Small intestine (tissue), 7 donors: ENCODE measurements around the gene AIG1. TPM values are rescaled to one million over a fixed set of nuclear protein-coding genes. Genes with fewer than 3 reads are reported as not detected.

Experiments
- DNase-seq, 2 donors: peaks; one replicate each; pipeline versions ENCODE4 v3.0.0 to v3.0.0-alpha.2; 2013
- FAIRE-seq: peaks from 2 replicates; lab custom pipeline; 2012; peaks lifted over from hg19 to GRCh38; lab: Jason Lieb, UNC
- H3K27ac ChIP-seq, 3 donors: one replicate each; pipeline ENCODE4 v1.5.1; 2013; ENCODE audit warnings: low read length in 2 of 3, mild to moderate bottlenecking in 2 of 3, control low read depth in 1 of 3, inconsistent platforms in 1 of 3, low read depth in 1 of 3, moderate library complexity in 1 of 3
- H3K27me3 ChIP-seq, 3 donors: one replicate each; pipeline ENCODE4 v1.6.1; 2013; ENCODE audit warnings: low read length in 3 of 3, inconsistent platforms in 1 of 3; ENCODE audit not compliant: control insufficient read depth in 3 of 3, insufficient read depth in 3 of 3
- H3K36me3 ChIP-seq, 3 donors: one replicate each; pipeline ENCODE4 v1.6.1; 2013; ENCODE audit warnings: low read length in 3 of 3, inconsistent platforms in 1 of 3, low read depth in 1 of 3, mild to moderate bottlenecking in 1 of 3, moderate library complexity in 1 of 3; ENCODE audit not compliant: control insufficient read depth in 3 of 3, insufficient read depth in 2 of 3
- H3K4me1 ChIP-seq, 3 donors: one replicate each; pipeline ENCODE4 v1.6.1; 2013; ENCODE audit warnings: low read length in 2 of 3, inconsistent platforms in 1 of 3, low read depth in 1 of 3, mild to moderate bottlenecking in 1 of 3, moderate library complexity in 1 of 3; ENCODE audit not compliant: control insufficient read depth in 3 of 3, insufficient read depth in 2 of 3
- H3K4me3 ChIP-seq, 3 donors: one replicate each; pipeline ENCODE4 v1.5.1; 2013; ENCODE audit warnings: low read length in 3 of 3, control low read depth in 1 of 3, inconsistent platforms in 1 of 3, low read depth in 1 of 3, mild to moderate bottlenecking in 1 of 3, moderate library complexity in 1 of 3
- H3K9me3 ChIP-seq, 2 donors: one replicate each; pipeline ENCODE4 v1.6.1; 2013; ENCODE audit warnings: low read depth in 1 of 2, low read length in 1 of 2; ENCODE audit not compliant: control insufficient read depth in 2 of 2, insufficient read depth in 1 of 2
- WGBS, 3 donors: extraction: QIAGEN DNeasy Blood & Tissue Kit; methylation state at CpG; one replicate each; pipeline ENCODE4 v1.1.7; 2013; 5-methylcytosine and 5-hydroxymethylcytosine counted together
- polyA plus RNA-seq, 4 donors: library from polyadenylated mRNA; stranded (reverse) in 3 of 4; unstranded in 1 of 4; fragments of 200-250 nt in 3 of 4; fragments of 120-200 nt in 1 of 4; gene quantifications; one replicate each; pipeline versions ENCODE4 v1.2.1 to v1.2.3, GENCODE V29; 2013
- donor health status: healthy with polysubstance abuse.
- donor health status: control.
- donor health status: control.
- donor health status: Bipolar disorder and iron deficiency.
- donor health status: healthy.

AIG1 gene
- polyA plus RNA-seq, 4 donors, result 56.6 to 244 (median 79.0) TPM

GRCh38 chr6:143155681-143156080 lies 95.0 kb downstream of the AIG1 start:
- FAIRE-seq (no peak), DNase-seq (no peak)
- H3K4me3 ChIP-seq, result no peak overlapping the region
- 95 to 100% (median 100%) methylated on average over 1 of the region's 1 CpG for WGBS, 3 donors
- no peak overlapping the region for H3K27ac ChIP-seq
- peaks cover 0 to 14% (median 0%) of the 10 kb centered on the region in 3 donors for H3K36me3 ChIP-seq
- no peaks in the 10 kb centered on the region for H3K4me1 ChIP-seq
- no peaks in the 10 kb centered on the region for H3K27me3 ChIP-seq
- no peaks in the 10 kb centered on the region for H3K9me3 ChIP-seq

- WGBS, 3 donors, result 54 to 88% (median 62%) methylated on average over 2 of the region's 2 CpGs
- Histone ChIP-seq H3K36me3 (peaks cover 0 to 14% (median 0%) of the 10 kb centered on the region in 3 donors), H3K4me1 (no peaks in the 10 kb centered on the region), H3K9me3 (no peaks in the 10 kb centered on the region), H3K27me3 (no peaks in the 10 kb centered on the region), H3K4me3 (no peak overlapping the region), H3K27ac (no peak overlapping the region)
- FAIRE-seq (no peak), DNase-seq (no peak)
These were observed 96.4 kb downstream of the AIG1 start for GRCh38 chr6:143157131-143157530.

- H3K4me3 ChIP-seq, result no peak overlapping the region
- no peak overlapping the region for H3K27ac ChIP-seq
- H3K27me3 ChIP-seq, result no peaks in the 10 kb centered on the region
- WGBS, 3 donors, result 41 to 53% (median 48%) methylated on average over 3 of the region's 3 CpGs
- no peak for DNase-seq
- FAIRE-seq, result no peak
- peaks cover 0 to 16% (median 0%) of the 10 kb centered on the region in 3 donors for H3K36me3 ChIP-seq
- H3K9me3 ChIP-seq, result no peaks in the 10 kb centered on the region
- H3K4me1 ChIP-seq, result no peaks in the 10 kb centered on the region
These were observed 97.5 kb downstream of the AIG1 start for GRCh38 chr6:143158113-143158581.

- no peaks in the 10 kb centered on the region for H3K9me3 ChIP-seq
- H3K27me3 ChIP-seq, result no peaks in the 10 kb centered on the region
- FAIRE-seq (no peak), DNase-seq (no peak)
- WGBS, 3 donors, result 87 to 95% (median 88%) methylated on average over 1 of the region's 1 CpG
- no peak overlapping the region for H3K27ac ChIP-seq
- no peak overlapping the region for H3K4me3 ChIP-seq
- no peaks in the 10 kb centered on the region for H3K4me1 ChIP-seq
- peaks cover 0 to 16% (median 0%) of the 10 kb centered on the region in 3 donors for H3K36me3 ChIP-seq
These were observed 98.3 kb downstream of the AIG1 start for GRCh38 chr6:143159001-143159400.

DNA sequence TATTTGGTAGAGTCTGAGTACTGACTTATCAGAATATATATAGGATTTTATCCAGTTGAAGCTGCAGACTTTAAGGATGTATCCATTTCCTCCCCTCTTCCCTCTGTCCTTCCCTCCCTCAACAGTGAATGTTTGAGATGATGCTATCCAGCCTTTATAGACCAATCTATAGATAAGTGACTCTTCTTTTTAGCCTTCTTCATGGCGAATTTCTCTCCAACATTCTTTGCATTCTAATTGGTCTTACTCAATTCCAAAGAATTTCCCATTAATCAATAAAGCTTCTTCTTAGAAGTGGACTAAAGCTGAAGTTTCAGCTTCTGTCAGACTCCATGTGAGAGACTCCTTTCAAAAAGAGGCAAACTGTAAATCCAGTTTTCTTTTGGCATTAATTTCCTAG lies 99.3 kb downstream of the AIG1 start:
- Histone ChIP-seq H3K4me3 (no peak overlapping the region), H3K27me3 (no peaks in the 10 kb centered on the region), H3K27ac (no peak overlapping the region), H3K4me1 (no peaks in the 10 kb centered on the region), H3K36me3 (peaks cover 0 to 16% (median 0%) of the 10 kb centered on the region in 3 donors), H3K9me3 (no peaks in the 10 kb centered on the region)
- WGBS, 3 donors, result 72 to 79% (median 75%) methylated on average over 1 of the region's 1 CpG
- DNase-seq, result no peak
- FAIRE-seq, result no peak

- H3K27me3 ChIP-seq, result no peaks in the 10 kb centered on the region
- no peak overlapping the region for H3K4me3 ChIP-seq
- no peaks in the 10 kb centered on the region for H3K4me1 ChIP-seq
- DNase-seq (no peak), FAIRE-seq (no peak)
- H3K36me3 ChIP-seq, result peaks cover 0 to 16% (median 0%) of the 10 kb centered on the region in 3 donors
- H3K9me3 ChIP-seq, result no peaks in the 10 kb centered on the region
- 90 to 97% (median 96%) methylated on average over 1 of the region's 1 CpG for WGBS, 3 donors
- H3K27ac ChIP-seq, result no peak overlapping the region
These were observed 99.9 kb downstream of the AIG1 start for GRCh38 chr6:143160439-143161220.

DNA sequence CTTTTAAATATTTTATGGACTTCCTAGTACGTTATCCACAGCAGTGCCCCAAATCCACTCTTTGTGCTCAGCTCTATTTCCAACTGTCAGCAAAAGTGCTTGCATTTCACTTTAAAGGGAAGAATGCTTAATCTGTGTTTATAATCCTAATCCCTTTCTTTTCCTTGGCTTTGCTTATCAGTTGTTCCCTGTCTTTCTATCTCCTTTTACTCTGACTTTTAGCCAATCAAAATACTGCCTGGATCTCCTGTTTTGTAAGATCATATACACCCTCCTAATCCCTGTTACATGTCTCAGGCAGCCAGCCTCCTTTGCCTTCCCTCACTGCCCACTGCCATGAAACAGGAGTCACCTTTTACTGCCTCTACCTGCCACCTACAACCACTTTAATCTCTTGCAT lies 102.9 kb downstream of the AIG1 start:
- H3K4me1 ChIP-seq, result no peaks in the 10 kb centered on the region
- H3K27ac ChIP-seq, result no peak overlapping the region
- no peaks in the 10 kb centered on the region for H3K27me3 ChIP-seq
- WGBS, 3 donors, result 82 to 93% (median 91%) methylated on average over 1 of the region's 1 CpG
- no peak overlapping the region for H3K4me3 ChIP-seq
- no peak for DNase-seq
- FAIRE-seq, result no peak
- no peaks in the 10 kb centered on the region for H3K9me3 ChIP-seq
- H3K36me3 ChIP-seq, result peaks cover 0 to 11% (median 0%) of the 10 kb centered on the region in 3 donors

GRCh38 chr6:143164565-143165105 lies 103.9 kb downstream of the AIG1 start:
- FAIRE-seq, result no peak
- peaks cover 0 to 12% (median 0%) of the 10 kb centered on the region in 3 donors for H3K36me3 ChIP-seq
- no peak for DNase-seq
- WGBS, 3 donors, result 81 to 93% (median 90%) methylated on average over 5 of the region's 5 CpGs
- H3K4me3 ChIP-seq, result no peak overlapping the region
- no peak overlapping the region for H3K27ac ChIP-seq
- no peaks in the 10 kb centered on the region for H3K9me3 ChIP-seq
- H3K4me1 ChIP-seq, result no peaks in the 10 kb centered on the region
- H3K27me3 ChIP-seq, result no peaks in the 10 kb centered on the region
